Lower lobe of right lung (tissue), 2 donors: Measurements from ENCODE around the gene MGP. TPM values are rescaled to one million over a fixed set of nuclear protein-coding genes. Genes with fewer than 3 reads are reported as not detected.

ENCODE experiments used
- ATAC-seq, 2 donors: fragments of 200-7000 bp; cut with Tn5 transposase; one replicate each; pipeline ENCODE4 v1.9.1; 2020 to 2022; ENCODE audit warnings: mild to moderate bottlenecking in 2 of 2, moderate library complexity in 2 of 2
- DNase-seq: peaks from one replicate; pipeline ENCODE4 v3.0.0-alpha.2; 2020
- H3K27ac ChIP-seq: fragments of 200-600 bp; one replicate; pipeline ENCODE4 v1.8.0; 2022
- H3K27me3 ChIP-seq: fragments of 200-600 bp; one replicate; pipeline ENCODE4 v1.8.0; 2022; ENCODE audit warnings: low read depth
- H3K36me3 ChIP-seq: fragments of 200-600 bp; one replicate; pipeline ENCODE4 v1.8.0; 2022; ENCODE audit warnings: mild to moderate bottlenecking
- H3K4me1 ChIP-seq: fragments of 200-600 bp; one replicate; pipeline ENCODE4 v1.8.0; 2022
- H3K4me3 ChIP-seq: fragments of 200-600 bp; one replicate; pipeline ENCODE4 v1.8.0; 2022; ENCODE audit warnings: mild to moderate bottlenecking
- H3K9me3 ChIP-seq: fragments of 200-600 bp; one replicate; pipeline ENCODE4 v1.8.0; 2022
- intact Hi-C: fragments of 100-400 bp; cut with DNase I; formaldehyde crosslinking; loops from one replicate; pipeline ENCODE4 v1.11.0; 2022
- total RNA-seq: library from RNA; stranded (reverse); fragmentation: NEBNext Ultra II Directional; extraction: Animal tissue kit (Norgen Biotek cat#: 25700); gene quantifications from one replicate; pipeline ENCODE4 v1.2.1, GENCODE V29; 2021
- TF ChIP-seq, protein P1 (sequence below): fragments of 200-600 bp; IDR thresholded peaks from one replicate; pipeline ENCODE4 v1.8.0; 2022; ENCODE audit warnings: antibody characterized with exemption, mild to moderate bottlenecking
- donor health status: DM: no; HTN: yes; CAD: no; lungs with severe emphysema.

The MGP gene
- total RNA-seq, 1 donor from 2014 or later, result 464 TPM

DNA sequence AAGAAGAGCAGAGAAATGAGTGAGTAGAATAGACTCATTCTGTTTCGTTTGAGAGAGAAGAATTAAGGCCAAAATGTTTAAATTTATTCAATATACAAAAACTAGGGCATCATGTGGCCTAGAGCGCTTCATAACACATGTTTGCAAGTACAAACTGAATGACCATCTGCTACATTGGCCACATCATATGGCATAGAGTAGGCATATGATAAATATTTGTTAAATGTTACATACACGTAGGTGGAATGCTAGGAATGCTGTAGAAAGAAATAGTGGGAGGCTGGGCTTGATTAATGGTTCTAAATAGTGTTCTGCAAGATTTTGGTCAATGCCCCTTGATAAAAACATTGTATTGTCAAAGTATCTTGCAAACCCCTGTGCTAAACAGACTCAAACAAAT, 10.8 kb downstream of the MGP start:
- no peak overlapping the region for H3K4me3 ChIP-seq
- no peaks in the 10 kb centered on the region for H3K4me1 ChIP-seq
- TF ChIP-seq, protein P1, sequence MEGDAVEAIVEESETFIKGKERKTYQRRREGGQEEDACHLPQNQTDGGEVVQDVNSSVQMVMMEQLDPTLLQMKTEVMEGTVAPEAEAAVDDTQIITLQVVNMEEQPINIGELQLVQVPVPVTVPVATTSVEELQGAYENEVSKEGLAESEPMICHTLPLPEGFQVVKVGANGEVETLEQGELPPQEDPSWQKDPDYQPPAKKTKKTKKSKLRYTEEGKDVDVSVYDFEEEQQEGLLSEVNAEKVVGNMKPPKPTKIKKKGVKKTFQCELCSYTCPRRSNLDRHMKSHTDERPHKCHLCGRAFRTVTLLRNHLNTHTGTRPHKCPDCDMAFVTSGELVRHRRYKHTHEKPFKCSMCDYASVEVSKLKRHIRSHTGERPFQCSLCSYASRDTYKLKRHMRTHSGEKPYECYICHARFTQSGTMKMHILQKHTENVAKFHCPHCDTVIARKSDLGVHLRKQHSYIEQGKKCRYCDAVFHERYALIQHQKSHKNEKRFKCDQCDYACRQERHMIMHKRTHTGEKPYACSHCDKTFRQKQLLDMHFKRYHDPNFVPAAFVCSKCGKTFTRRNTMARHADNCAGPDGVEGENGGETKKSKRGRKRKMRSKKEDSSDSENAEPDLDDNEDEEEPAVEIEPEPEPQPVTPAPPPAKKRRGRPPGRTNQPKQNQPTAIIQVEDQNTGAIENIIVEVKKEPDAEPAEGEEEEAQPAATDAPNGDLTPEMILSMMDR, result no peak
- no peak overlapping the region for H3K27ac ChIP-seq
- ATAC-seq, result no peak
- H3K36me3 ChIP-seq, result no peaks in the 10 kb centered on the region
- intact Hi-C loops, result no loop called here
- no peak for DNase-seq
- H3K27me3 ChIP-seq, result no peaks in the 10 kb centered on the region
- H3K9me3 ChIP-seq, result no peaks in the 10 kb centered on the region

DNA sequence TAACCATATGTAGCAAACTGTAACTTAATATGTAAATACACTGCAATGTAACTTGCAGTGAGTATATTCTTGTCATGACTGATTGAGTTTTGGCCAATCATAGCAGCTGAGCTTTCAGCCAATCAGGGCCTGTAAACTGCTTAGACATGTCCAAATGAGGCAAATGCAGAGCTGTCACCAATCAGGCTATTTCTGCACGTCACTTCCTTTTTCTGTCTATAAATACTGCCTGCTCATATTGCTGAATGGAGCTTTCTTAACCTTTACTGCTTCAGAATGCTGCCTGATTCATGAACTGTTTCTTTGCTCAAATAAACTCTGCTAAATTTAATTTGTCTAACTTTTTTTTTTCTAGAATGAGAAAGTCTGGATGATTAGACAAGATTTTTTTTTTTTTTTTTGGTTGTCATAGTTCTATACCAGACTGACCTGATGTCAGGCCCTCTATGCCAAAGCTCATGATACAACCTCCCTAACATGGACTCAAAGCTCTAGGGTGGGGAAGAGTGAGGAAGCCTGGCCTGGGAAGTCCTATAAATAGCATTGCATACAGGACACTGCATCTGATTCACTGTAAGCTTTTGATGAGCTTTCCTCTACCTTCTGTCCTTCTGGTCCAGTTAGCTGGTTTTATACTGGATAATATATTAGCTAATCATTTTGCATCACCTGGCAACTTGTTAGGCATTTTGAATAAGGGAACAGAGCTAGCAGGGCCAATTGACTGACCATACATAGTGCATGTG, 12.0 kb downstream of the MGP start:
- H3K4me3 ChIP-seq, result no peak overlapping the region
- ATAC-seq, result no peak
- DNase-seq, result no peak

DNA sequence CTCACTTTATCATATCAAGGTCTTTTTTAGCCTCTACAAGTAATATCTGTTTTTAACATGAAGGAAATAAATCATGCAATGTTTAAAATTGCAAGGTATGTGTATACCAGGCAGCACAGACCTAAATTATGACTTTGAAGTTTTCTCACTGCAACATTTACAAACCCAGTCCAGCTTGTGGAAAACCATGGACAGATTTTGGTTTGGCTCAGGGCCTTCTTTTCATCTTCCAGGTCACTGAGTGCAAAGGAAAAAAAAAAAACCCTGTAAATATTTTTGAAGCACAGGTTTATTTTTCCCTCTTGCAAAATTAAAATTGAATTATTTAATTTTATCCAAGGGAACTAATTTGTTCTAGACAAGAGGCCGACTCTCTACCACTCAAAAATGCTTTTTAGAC, 13.8 kb downstream of the MGP start:
- H3K36me3 ChIP-seq, result no peaks in the 10 kb centered on the region
- H3K9me3 ChIP-seq, result no peaks in the 10 kb centered on the region
- H3K4me3 ChIP-seq, result no peak overlapping the region
- intact Hi-C loops, result no loop called here
- ATAC-seq (no peak), DNase-seq (no peak)
- no peak overlapping the region for H3K27ac ChIP-seq
- H3K27me3 ChIP-seq, result no peaks in the 10 kb centered on the region
- H3K4me1 ChIP-seq, result no peaks in the 10 kb centered on the region
- TF ChIP-seq, protein P1, result no peak

More for the DNA sequence above, 12.0 kb downstream of the MGP start:
- Histone ChIP-seq H3K27me3 (no peaks in the 10 kb centered on the region), H3K36me3 (no peaks in the 10 kb centered on the region), H3K4me1 (no peaks in the 10 kb centered on the region), H3K27ac (no peak overlapping the region), H3K9me3 (no peaks in the 10 kb centered on the region)
- TF ChIP-seq, protein P1, result no peak
- intact Hi-C loops, result no loop called here

DNA sequence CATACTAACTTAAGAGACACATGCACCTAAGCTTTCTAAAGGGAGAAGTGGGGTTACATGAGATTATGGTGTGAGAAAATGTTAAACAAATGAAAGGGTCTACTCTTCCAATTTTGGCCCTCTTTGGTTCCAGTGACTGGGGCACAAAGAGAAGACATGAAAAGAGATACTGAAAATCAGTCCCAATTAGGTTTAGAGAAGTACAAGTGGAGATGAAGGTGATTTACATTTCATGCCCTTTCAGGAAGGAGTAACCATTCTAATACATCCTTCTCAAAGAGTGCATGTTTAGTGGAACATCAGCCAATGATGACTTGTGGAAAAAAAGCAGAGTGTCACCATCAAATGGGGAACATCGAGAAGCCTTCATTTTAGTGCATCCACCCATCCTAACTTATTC, 14.4 kb downstream of the MGP start:
- no peak overlapping the region for H3K27ac ChIP-seq
- no peak overlapping the region for H3K4me3 ChIP-seq
- H3K27me3 ChIP-seq, result no peaks in the 10 kb centered on the region
- intact Hi-C loops, result no loop called here
- TF ChIP-seq, protein P1, result no peak
- H3K36me3 ChIP-seq, result no peaks in the 10 kb centered on the region
- no peak for ATAC-seq
- H3K4me1 ChIP-seq, result no peaks in the 10 kb centered on the region
- no peak for DNase-seq
- H3K9me3 ChIP-seq, result no peaks in the 10 kb centered on the region

DNA sequence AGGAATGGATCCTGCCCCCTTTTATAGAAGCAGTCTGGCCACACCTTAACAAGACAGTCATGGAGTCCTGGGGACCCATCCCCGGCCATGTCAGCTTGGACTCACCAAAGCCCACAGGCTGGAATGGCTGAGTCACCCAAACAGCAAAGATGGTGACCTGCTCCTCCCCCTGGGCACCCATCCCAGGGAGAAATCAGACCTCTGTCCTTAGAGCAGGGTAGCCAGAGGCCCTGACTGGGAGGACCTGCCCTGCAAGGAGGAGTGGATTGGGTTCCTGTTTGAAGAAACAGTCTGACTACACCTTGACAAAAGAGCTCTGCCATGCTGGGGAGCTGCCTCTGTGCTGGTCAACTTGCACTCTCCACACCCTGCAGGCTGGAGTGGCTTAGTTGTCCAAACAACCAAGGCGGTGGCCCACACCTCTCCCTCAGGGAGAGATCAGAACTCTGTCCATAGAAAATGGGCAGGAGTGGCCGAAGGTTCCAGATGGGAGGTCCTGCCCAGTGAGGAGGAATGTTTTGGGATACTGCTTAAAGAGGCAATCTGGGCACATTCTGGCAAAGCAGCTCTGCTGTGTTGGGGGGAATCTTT, 16.6 kb downstream of the MGP start:
- TF ChIP-seq, protein P1, result no peak
- H3K27ac ChIP-seq, result no peak overlapping the region
- H3K4me1 ChIP-seq, result no peaks in the 10 kb centered on the region
- H3K4me3 ChIP-seq, result no peak overlapping the region
- DNase-seq (no peak), ATAC-seq (no peak)
- H3K27me3 ChIP-seq, result no peaks in the 10 kb centered on the region
- no peaks in the 10 kb centered on the region for H3K9me3 ChIP-seq
- no peaks in the 10 kb centered on the region for H3K36me3 ChIP-seq
- intact Hi-C loops, result no loop called here
